NCI-H146 treated with DMSO at 0.1 percent for 48 hours (cell line): ENCODE results near the gene CLIC3.

Experiments
- DNase-seq: peaks from one replicate; lab custom pipeline; 2025; ENCODE audit not compliant: unreplicated experiment; lab: John Stamatoyannopoulos, UW

The CLIC3 gene

DNA sequence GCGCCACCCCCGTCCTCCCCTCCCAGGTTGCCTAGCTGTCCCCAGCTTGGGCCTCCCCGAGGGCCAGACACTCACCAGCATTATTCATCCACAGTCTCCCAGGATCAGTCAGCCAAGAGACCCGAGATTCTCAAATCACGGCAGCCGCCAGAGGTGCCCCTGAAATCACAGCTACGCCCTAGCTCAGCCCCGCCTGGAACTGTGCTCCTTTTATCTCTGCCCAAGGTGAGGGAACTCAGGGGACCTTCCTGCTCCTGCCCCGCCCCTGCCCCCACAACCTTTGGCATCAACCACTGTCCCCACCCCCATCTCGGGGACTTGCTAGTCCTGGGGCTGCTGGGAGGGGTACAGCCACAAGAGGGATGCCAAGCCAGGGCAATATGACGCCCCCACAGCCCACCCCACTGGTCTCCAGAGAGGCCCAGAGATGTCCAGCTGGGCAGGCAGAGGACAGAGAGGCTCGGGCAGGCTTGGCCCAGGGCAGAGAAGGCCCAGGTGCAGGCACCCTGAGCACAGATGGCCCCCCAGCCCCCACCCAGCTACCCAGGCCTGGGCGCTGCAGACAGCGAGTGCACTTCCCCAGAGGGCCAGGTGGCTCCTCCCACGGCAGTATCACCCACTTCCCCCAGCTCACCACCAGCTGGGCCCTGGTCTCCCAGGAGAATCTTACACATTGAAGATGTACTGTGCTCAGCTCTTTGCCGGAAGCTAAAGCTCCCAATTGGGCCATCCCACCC is 35.7 kb upstream of the CLIC3 start, which contains the start of gene FUT7:
Gene FUT7 (minus strand): TSS at position 185 of the 737 bp plus-strand sequence. CDS start 97 bp downstream, at position 88.
- DNase-seq, result no peak

DNA sequence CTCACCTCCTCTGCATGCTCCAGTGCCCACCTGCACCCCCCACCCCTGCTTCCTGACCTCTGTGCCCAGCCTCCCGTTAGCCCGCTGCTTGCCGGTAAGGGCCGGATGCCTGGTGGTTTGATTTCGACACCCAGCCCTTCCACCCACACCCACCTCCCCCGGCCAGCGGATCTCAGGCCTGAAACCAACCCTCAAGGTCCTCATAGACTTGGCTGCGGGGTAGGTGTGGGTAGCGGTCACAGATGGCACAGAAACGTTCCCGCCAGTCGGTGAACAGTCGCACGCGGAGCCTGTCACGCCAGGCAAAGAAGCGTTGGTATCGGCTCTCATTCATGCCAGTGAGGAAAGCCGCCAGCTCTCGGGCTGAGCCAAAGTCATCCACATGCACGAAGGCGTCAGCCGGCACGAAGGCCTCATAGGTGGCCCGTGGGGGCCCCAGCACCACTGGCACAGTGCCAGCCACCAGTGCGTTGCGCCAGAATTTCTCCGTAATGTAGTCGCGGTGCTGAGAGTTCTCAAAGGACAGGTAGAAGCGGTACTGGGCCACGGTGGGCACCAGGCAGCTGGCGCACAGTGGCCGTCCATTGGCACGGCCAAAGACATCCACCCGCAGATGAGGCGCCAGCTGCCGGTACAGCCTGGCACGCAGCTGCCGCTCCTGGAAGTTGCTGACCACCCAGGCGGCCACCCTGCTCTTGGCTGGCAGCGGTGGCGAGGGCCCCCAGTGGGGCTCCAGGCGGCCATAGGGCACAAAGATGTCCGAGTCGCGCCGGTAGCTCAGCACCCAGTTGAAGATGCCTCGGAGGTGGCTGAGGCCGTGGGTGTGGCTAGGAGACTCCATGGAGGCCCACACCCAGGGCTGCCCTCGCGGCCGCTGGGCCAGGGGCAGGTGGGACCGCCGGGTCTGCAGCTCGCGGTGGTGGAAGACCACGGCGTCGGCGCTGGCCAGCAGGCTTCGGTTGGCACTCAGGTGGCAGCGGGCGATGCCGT is 34.5 kb upstream of the CLIC3 start:
- no peak for DNase-seq

DNA sequence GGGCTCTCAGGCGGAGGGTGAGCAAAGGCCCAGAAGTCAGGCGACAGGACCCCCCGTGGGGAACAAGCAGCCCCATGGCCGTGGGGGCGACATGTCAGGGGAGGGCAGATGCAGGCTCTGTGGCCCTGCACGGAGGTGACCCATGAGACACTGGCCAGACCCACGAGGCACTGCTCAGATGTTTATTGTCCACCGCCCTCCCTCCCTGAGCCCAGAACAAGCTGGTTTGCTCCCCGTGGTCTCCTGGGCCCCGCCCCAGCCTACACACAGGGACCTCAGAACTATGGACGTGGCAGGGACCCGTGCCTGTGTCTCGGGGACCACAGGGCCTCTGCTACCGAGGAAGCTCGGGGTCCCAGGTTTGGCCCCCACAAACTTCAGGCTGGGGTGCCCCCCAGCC is 33.6 kb upstream of the CLIC3 start:
- DNase-seq, result no peak

DNA sequence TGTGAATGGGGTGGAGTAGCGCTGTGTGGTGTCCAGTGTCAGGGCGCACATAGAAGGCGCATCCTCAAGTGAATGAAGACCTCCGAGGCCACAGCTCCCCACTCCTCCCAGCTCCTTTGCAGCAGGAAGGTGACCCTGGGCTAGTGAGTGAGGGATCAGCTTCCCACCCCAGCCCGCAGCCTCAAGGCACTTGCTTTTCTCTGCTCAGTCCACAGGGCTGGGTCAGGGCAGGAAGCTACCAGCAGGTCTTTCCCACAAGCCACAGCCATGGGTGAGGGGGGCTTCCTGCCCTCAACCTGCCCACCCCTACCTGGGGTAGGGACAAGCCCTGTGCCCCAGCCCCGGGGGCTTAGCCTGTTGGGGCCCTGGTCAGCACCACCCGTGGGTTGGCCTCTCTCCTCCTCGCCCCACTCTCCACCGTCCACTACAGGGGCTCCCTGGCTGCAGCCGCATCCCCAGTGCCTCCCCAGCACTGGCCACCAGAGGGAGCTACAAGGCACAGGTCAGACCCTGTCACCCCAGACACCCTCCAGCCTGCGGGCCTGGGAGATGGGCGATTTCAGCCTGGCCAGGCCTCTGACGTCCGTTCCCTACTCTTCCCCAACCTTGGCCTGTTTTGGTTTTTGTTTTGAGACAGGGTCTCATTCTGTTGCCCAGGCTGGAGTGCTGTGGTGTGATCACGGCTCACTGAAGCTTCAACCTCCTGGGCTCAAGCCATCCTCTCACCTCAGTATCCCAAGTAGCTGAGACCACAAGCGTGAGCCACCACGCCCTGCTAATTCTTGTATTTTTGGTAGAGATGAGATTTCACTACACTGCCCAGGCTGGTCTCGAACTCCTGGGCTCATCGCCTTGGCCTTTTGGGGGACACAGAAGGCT is 32.9 kb upstream of the CLIC3 start:
- no peak for DNase-seq

DNA sequence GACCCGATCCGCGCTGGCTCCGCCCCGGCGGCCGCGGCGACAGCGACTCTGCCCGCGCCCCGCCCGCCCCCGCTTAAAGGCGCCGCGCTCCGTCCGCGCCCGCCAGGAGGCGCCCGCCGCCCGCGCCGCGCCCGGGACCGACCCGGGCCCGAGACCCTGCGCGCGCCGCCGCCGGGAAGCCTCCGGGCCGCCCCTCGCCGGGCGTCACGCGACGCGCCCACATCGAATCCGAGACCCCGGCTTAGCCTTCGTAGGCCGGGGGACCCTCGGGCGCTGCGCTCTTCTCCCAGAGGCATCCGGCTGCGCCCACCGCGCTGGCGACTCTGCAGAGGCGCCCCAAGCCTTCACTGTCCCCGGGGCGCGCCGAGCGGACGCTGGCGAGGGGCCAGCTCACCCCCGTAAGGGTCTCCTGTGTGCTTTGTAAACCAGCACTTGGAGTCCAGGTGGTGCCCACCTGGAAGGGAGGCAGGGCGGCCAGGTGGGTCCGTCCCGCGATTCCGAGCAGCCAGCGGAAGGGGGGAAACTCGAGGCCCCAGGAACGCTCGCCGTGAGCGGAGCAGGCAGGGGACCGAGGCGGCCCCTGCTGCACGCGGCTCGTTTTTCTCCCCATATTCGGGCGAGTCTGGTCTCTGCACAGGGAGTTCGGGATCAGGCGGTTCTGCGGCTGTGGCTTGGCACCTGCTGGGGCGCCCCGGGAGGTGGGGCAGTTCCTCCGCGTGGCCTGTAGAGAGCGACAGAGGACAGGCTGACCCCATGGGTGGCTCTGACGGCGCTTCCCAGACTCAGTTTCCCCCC is 32.1 kb upstream of the CLIC3 start:
- DNase-seq, result no peak

DNA sequence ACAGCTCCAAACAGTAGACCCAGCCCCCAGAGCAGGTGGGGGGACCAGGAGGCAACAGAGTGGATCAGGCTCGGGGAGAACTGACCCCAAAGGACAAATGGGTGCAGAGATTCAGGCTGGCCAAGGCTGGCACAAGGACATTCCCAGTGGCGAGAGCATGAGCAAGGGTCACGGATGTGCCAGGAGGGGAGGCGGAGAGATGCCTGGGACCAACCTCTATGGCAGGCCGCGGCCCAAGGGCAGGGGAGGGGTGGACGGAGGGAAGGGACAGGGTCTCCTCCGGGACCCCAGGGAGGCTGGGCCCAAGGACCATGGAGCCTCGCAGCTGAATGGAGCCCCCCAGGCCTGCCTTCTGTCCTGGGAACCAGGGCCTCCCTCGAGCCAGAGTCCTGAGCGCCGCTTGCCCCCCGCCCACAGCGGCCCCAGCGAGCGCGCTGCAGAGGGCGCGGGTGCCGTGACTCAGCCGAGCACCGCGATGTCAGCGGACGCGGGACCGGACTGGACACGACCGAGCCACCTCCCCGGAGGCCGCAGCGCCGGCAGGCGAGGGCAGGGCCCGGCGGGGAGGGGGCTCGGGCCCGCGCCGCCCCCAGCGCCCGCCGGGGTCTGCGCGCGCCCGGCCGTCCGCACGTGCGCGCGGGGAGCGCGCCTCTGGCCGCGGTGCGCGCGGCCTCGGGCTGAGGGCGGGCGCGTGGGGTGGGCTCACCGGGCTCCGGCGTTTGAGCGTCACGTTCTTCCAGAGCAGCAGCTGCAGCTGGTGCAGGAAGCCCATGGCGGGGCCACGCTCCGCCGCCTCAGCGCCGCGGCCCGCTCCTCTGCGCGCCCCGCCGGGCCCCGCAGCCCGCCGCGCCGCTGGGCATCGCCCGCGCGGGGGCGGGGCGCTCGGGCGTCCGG is 31.2 kb upstream of the CLIC3 start, which contains the start of gene ABCA2:
Gene ABCA2 (minus strand): TSS at position 869 of the 894 bp plus-strand sequence. CDS start 97 bp downstream, at position 772.
- no peak for DNase-seq

DNA sequence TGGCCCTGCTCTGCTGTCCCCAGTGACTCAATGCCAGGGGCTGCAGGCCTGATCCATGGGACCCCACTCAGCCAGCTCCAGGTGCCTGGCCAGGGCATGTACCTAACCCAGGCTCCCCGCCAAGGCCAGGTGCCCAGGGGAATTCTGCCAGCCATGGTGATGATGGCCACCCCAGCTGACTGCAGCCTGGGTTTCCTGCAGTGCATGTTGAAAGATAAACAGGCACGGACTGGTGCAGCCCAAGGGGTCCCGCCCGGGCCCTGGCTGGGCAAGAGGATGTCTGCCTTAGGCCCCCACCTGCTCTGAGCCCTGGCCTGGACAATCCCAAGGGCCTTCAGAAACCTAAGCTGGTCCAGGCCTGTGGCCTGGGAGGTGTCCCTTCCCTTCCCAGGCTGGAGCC is 30.5 kb upstream of the CLIC3 start:
- DNase-seq, result no peak

DNA sequence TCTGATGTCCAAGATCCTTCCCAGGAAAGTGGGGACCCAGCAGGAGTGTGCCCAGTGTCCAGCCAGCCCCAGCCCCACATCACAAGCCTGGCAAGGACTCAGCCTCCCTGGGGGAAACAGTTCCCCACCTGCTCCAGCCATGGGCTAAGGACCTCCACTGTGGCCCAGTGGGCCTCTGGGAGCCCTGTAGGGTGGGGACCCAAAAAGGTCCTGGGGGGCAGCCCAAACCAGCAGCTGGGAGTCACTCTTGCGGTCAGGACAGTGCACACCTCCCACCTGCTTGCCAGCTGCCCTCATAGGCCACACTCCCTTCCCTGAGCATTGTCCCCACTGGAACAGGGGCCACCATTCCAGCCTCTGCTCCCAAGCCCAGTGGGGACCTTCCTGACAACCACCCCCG is 30.0 kb upstream of the CLIC3 start:
- DNase-seq, result no peak

DNA sequence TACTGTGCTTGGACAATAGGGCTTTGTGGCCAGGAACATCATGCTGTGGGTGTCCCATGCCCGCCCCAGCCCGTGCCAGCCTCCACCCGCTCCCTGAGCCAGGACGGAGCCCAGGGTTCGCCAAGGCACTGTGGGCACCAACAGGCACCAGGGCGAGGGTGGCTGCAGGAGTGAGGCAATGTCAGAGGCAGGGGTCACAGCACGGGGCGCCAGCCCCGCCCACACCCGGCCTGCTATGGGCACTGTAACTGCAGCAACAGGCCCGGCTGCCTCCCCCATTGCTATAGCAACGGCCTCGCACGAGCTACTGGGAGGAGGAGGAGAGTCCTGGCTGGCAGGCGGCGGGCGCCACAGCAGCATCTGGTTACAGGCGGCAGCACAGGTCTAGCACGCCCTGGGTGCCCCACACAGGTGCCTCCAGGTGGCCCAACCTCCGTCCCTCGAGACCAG is 29.2 kb upstream of the CLIC3 start:
- DNase-seq, result no peak

DNA sequence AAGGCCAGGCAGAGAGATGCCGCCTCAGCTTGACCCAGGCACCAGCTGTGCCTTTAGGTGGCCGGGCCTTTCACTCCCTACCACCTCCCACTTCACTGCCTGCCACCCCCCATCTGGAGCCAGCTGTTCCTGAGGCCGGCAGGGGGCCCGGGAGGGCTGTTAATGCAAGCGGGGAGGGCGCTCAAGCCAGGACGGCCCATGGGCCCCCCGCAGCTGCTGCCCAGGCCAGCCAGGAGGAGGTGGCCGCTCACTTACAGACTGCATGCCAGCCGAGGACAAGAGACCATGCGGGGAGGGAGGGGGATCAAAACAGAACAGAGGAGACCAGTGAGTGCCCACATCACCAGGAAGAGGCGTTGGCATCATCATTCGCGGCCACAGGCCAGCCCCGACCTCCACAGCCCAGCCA is 27.2 kb upstream of the CLIC3 start:
- no peak for DNase-seq

DNA sequence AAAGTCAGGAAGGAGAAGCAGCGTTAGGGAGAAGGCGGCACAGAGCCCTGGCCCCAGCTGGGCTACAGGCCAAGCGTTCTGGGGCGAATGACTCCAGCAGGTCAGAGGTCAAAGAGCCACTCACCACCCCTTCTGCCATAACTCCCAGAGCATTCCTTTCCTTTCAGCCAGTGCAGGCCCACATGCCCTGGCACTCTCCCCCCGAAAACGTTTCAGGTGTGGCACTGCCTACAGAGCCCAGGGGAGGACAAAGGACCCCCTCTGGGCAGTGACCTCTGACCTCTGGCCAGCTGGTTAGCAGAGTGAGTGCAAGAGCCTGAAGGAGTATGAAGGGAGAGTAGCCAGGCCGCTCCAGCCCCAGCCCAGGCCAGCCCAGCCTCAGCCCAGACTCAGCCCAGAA is 26.8 kb upstream of the CLIC3 start:
- DNase-seq, result no peak

DNA sequence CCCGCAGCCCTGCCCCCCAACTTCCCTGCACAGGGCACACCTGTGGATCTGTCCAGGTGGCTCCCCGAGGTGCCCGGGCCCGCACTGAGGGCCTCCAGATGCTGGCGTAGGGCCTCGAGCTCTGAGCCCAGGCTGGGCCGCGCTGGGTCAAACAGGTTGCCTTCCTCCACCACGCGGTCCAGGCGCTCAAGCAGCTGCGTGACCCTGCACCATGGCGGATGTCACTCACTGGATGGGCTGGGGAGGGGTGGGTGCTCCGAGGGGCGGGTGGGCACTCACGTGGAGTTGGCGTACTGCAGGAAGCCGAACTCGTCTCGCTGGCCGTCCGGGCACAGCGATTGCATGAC is 26.3 kb upstream of the CLIC3 start:
- DNase-seq, result no peak

DNA sequence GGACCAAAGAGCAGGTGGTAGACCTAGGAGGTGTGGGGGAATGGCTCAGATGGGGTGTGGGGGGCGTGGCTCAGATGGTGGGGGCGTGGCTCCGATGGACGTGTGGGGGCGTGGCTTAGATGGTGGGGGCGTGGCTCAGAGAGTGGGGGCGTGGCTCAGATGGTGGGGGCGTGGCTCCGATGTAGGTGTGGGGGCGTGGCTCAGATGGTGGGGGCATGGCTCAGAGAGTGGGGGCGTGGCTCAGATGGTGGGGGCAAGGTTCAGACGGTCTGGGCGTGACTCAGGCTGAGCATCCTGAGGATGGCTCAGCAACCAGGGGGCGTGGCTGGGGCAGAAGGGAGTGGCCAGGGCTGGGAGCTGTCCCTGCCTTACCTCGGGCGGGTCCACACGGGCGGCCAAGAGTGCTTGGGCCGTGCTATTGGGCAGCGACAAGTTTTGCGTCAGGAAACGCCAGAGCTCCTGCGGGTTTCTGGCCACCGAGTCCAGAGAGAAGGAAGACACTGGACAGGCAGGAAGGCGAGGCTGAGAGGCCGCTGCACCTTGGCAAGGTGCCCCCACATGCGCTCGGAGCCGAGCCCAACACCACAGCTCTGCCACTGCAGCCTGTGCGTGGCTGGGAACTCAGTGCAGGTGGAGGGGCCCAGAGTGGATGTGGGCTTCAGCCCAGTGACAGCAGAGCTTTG is 25.8 kb upstream of the CLIC3 start:
- no peak for DNase-seq

DNA sequence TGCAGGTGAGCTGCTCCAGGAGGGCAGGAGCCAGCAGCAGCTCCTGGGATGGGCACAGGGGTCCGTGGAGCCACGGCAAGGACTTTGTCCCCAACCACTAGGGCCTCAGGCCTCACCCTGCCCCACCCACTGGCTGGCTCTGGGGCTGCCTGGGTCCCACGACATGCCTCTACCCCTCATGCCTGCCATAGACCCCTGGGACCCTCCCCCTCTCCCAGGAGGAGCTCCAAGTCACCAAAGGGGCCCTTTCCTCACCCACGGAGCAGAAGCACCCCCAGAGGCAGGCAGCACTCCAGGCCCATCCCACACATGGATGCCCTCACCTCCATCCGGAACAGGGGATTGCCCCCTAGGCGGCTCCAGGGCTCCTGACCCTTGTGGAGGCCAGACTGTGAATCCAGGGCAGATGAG is 25.2 kb upstream of the CLIC3 start:
- no peak for DNase-seq

DNA sequence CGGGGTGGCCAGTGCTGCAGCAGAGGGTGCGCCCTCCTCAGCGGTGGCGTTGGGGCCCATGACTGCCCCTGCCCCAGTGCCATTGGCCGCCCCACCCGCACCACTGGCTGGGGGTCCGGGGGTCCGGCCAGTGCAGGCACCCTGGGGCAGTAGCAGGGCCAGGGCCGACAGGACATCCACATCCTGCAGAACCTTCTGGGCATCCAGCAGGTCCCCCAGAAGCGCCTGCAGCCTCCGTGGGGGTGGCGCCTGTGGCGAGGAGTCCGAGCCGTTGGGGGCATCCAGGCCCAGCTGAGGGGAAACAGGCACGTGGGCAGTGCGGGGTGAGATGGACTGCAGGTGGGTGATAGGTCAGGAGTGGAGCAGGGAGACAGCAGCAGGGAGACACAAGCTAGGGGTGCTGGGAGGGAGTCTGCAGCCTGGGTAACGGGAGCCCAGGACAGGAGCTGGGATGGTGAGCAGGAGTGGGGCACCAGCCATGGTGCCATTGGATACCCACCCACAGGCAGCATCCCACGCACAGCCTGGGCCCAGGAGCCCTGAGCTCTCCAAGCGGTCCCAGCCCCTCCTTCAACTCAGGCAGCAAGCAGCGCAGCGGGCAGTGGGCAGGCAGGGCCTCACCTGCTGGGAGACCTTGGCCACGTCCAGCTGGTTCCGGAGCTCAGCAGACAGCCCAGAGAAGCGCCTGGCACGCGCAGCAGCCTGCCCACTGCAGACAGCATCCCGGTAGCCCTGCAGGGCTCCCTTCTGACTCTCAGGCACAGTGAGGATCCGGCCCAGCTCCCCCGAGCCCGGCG is 24.6 kb upstream of the CLIC3 start:
- DNase-seq, result no peak

DNA sequence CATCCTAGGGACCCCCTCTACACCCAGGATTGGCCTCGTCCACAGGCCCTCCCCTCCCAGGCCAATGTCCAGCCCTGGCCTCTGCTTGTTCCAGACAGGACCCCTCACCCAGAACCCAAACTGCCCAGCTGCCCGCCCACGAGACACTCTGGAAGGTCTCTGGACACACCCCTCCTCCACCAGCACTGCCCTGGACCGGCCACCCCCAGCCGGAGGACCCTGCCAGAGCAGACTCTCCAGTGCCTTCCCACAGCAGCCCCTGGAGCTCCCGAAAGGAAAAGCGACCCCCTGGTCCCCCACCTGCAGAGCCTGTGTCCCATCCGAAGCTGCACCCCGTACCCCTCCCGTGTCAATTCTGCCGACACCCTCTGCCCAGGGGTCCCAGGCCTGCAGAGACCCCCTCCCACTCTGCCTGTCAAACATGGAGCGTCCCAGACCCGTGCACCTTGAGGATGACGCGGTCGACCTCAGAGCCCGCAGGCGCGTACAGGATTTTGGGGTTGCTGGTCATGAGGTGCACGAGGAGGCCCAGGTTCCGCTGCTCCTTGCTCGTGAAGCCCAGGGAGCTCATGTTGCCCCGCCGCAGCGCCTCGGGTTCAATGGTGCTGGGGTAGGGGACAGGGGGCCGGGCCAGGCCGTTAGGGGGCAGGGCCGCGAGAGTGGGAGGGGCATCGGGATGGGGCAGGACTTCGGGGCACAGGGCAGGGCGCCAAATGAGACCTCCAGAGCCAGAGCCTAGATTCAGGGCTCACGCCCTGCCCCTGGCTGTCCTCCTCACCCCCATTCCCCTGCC is 23.7 kb upstream of the CLIC3 start:
- no peak for DNase-seq
